OCI-LY1 (cell line): ENCODE results near the gene TUBGCP5.

Source experiments
- H2AFZ ChIP-seq: fragments of 200-600 bp; sonication (generic), shearing (Covaris generic); 2 replicates; pipeline ENCODE4 v1.6.0; 2014; ENCODE audit warnings: antibody characterized with exemption, mild to moderate bottlenecking, low read length
- H3F3A ChIP-seq: fragments of 200-600 bp; sonication (generic), shearing (Covaris generic); 2 replicates; pipeline ENCODE4 v1.6.0; 2014; ENCODE audit warnings: mild to moderate bottlenecking, antibody characterized with exemption, low read length, moderate library complexity; ENCODE audit not compliant: insufficient read depth
- H3K27ac ChIP-seq: fragments of 200-600 bp; sonication (generic); 2 replicates; pipeline ENCODE4 v1.5.1; 2014; ENCODE audit warnings: low read length, mixed run types, mild to moderate bottlenecking, low read depth; ENCODE audit not compliant: poor library complexity, severe bottlenecking
- H3K27me3 ChIP-seq: fragments of 200-600 bp; sonication (generic); 2 replicates; pipeline ENCODE4 v1.6.0; 2014; ENCODE audit warnings: antibody characterized with exemption, mild to moderate bottlenecking, low read length, moderate library complexity; ENCODE audit not compliant: insufficient read depth
- H3K36me3 ChIP-seq: fragments of 200-600 bp; sonication (generic); 2 replicates; pipeline ENCODE4 v1.6.1; 2014; ENCODE audit warnings: mild to moderate bottlenecking, antibody characterized with exemption, low read length, moderate library complexity, mixed read lengths; ENCODE audit not compliant: insufficient read depth
- H3K4me1 ChIP-seq: fragments of 200-600 bp; sonication (generic); 2 replicates; pipeline ENCODE4 v1.5.1; 2014; ENCODE audit warnings: mild to moderate bottlenecking, low read length, moderate library complexity; ENCODE audit not compliant: insufficient read depth, severe bottlenecking
- H3K4me2 ChIP-seq: fragments of 200-600 bp; sonication (generic), shearing (Covaris generic); 2 replicates; pipeline ENCODE4 v1.6.1; 2014; ENCODE audit warnings: low read length
- H3K4me3 ChIP-seq: fragments of 200-600 bp; sonication (generic); 2 replicates; pipeline ENCODE4 v1.5.1; 2014; ENCODE audit warnings: low read length, low read depth, mild to moderate bottlenecking, mixed read lengths; ENCODE audit not compliant: poor library complexity, severe bottlenecking
- H3K79me2 ChIP-seq: fragments of 200-600 bp; shearing (Covaris generic); 2 replicates; pipeline ENCODE4 v1.6.1; 2016; ENCODE audit warnings: mixed run types, low read length, mixed read lengths; ENCODE audit not compliant: insufficient read depth
- H3K9ac ChIP-seq: fragments of 200-600 bp; sonication (generic), shearing (Covaris generic); 2 replicates; pipeline ENCODE4 v1.6.1; 2014; ENCODE audit warnings: mild to moderate bottlenecking, low read length, mixed read lengths
- H3K9me2 ChIP-seq: fragments of 200-600 bp; sonication (generic), shearing (Covaris generic); 2 replicates; pipeline ENCODE4 v1.6.1; 2014; ENCODE audit warnings: low read depth, mild to moderate bottlenecking, low read length, mixed read lengths
- H3K9me3 ChIP-seq: fragments of 200-600 bp; shearing (Covaris generic); 2 replicates; pipeline ENCODE4 v1.6.1; 2014; ENCODE audit warnings: low read length, mixed read lengths
- H4K20me1 ChIP-seq: fragments of 200-600 bp; sonication (generic), shearing (Covaris generic); 2 replicates; pipeline ENCODE4 v1.6.0; 2016; ENCODE audit warnings: mild to moderate bottlenecking, low read length; ENCODE audit not compliant: insufficient read depth
- EZH2 ChIP-seq: fragments of 200-600 bp; sonication (generic), shearing (Covaris generic); IDR thresholded peaks from 2 replicates; pipeline ENCODE4 v1.8.0; 2017; ENCODE audit warnings: borderline replicate concordance, mixed run types, mild to moderate bottlenecking, antibody characterized with exemption, low read length, moderate library complexity, mixed read lengths
- TF ChIP-seq, protein P1 (sequence below): fragments of 200-600 bp; sonication (generic), shearing (Covaris generic); IDR thresholded peaks from 2 replicates; pipeline ENCODE4 v1.5.1; 2017; ENCODE audit warnings: mild to moderate bottlenecking, antibody characterized with exemption, low read length, moderate library complexity, mixed read lengths

The TUBGCP5 gene

GRCh38 chr15:23074684-23075083 is 35.3 kb upstream of the TUBGCP5 start:
- no peaks in the 10 kb centered on the region for H3F3A ChIP-seq
- TF ChIP-seq, protein P1, sequence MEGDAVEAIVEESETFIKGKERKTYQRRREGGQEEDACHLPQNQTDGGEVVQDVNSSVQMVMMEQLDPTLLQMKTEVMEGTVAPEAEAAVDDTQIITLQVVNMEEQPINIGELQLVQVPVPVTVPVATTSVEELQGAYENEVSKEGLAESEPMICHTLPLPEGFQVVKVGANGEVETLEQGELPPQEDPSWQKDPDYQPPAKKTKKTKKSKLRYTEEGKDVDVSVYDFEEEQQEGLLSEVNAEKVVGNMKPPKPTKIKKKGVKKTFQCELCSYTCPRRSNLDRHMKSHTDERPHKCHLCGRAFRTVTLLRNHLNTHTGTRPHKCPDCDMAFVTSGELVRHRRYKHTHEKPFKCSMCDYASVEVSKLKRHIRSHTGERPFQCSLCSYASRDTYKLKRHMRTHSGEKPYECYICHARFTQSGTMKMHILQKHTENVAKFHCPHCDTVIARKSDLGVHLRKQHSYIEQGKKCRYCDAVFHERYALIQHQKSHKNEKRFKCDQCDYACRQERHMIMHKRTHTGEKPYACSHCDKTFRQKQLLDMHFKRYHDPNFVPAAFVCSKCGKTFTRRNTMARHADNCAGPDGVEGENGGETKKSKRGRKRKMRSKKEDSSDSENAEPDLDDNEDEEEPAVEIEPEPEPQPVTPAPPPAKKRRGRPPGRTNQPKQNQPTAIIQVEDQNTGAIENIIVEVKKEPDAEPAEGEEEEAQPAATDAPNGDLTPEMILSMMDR = no peak
- TF ChIP-seq EZH2 = no peak
- H4K20me1 ChIP-seq = no peaks in the 10 kb centered on the region
- no peak overlapping the region for H3K4me3 ChIP-seq
- no peaks in the 10 kb centered on the region for H3K9me3 ChIP-seq
- no peaks in the 10 kb centered on the region for H3K79me2 ChIP-seq
- no peaks in the 10 kb centered on the region for H3K4me1 ChIP-seq
- no peaks in the 10 kb centered on the region for H3K9me2 ChIP-seq
- H3K36me3 ChIP-seq = no peaks in the 10 kb centered on the region
- no peak overlapping the region for H2AFZ ChIP-seq
- no peaks in the 10 kb centered on the region for H3K27me3 ChIP-seq
- H3K4me2 ChIP-seq = no peak overlapping the region
- no peak overlapping the region for H3K27ac ChIP-seq
- H3K9ac ChIP-seq = no peak overlapping the region

- Histone ChIP-seq H3K79me2 (no peaks in the 10 kb centered on the region), H3K9me2 (no peaks in the 10 kb centered on the region), H3K27ac (no peak overlapping the region), H2AFZ (no peak overlapping the region), H3K36me3 (no peaks in the 10 kb centered on the region), H3K9ac (no peak overlapping the region), H3K4me1 (no peaks in the 10 kb centered on the region), H4K20me1 (no peaks in the 10 kb centered on the region), H3K27me3 (no peaks in the 10 kb centered on the region), H3K4me3 (no peak overlapping the region), H3F3A (no peaks in the 10 kb centered on the region), H3K9me3 (no peaks in the 10 kb centered on the region), H3K4me2 (no peak overlapping the region)
- TF ChIP-seq EZH2 = no peak
- TF ChIP-seq, protein P1 = no peak
These were observed 34.7 kb upstream of the TUBGCP5 start for GRCh38 chr15:23073890-23074646.

DNA sequence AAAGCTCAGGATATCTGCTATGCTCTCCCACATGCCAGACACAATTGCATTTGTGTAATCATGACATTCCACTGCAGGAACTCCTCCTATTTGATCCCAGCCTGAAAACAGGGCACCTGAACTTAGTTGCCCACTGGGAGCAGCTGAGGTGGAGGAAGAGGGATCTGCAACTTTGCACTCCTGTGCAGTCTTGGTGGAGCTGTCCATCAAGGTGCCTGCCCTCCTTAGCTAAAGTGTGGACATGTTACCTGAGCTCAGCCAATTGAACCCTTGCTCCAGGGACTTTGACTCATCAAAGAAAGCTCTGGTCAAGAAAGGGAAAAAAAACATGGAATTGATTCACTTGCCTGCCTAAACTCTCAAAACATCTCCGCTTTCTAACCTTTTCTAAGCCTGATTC is 33.3 kb upstream of the TUBGCP5 start:
- no peak overlapping the region for H3K27ac ChIP-seq
- H3K4me1 ChIP-seq = no peaks in the 10 kb centered on the region
- no peaks in the 10 kb centered on the region for H3K79me2 ChIP-seq
- no peaks in the 10 kb centered on the region for H3K9me3 ChIP-seq
- no peaks in the 10 kb centered on the region for H3F3A ChIP-seq
- H3K27me3 ChIP-seq = no peaks in the 10 kb centered on the region
- no peak overlapping the region for H3K9ac ChIP-seq
- no peaks in the 10 kb centered on the region for H3K36me3 ChIP-seq
- no peak for TF ChIP-seq EZH2
- TF ChIP-seq, protein P1 = no peak
- no peaks in the 10 kb centered on the region for H3K9me2 ChIP-seq
- no peak overlapping the region for H2AFZ ChIP-seq
- H3K4me3 ChIP-seq = no peak overlapping the region
- no peak overlapping the region for H3K4me2 ChIP-seq
- H4K20me1 ChIP-seq = no peaks in the 10 kb centered on the region
